Muscle layer of colon (tissue), 2 donors: ENCODE measurements around the gene GRK2.

Experiments
- H3K27ac ChIP-seq: one replicate; pipeline ENCODE4 v1.7.0; 2013; ENCODE audit warnings: low read depth, mild to moderate bottlenecking, low read length, moderate library complexity
- H3K27me3 ChIP-seq, 2 donors: one replicate each; pipeline ENCODE4 v1.7.0; 2013; ENCODE audit warnings: low read length in 2 of 2, mild to moderate bottlenecking in 2 of 2; ENCODE audit not compliant: insufficient read depth in 2 of 2, control insufficient read depth in 1 of 2
- H3K36me3 ChIP-seq: one replicate; pipeline ENCODE4 v1.7.0; 2013; ENCODE audit warnings: mild to moderate bottlenecking, low read length; ENCODE audit not compliant: insufficient read depth
- H3K4me1 ChIP-seq: one replicate; pipeline ENCODE4 v1.7.0; 2013; ENCODE audit warnings: mild to moderate bottlenecking, low read length; ENCODE audit not compliant: insufficient read depth
- H3K4me3 ChIP-seq, 2 donors: one replicate each; pipeline ENCODE4 v1.7.0; 2013; ENCODE audit warnings: low read length in 2 of 2, low read depth in 1 of 2, mild to moderate bottlenecking in 1 of 2, moderate library complexity in 1 of 2
- H3K9ac ChIP-seq: one replicate; pipeline ENCODE4 v1.7.0; 2013; ENCODE audit warnings: low read length
- H3K9me3 ChIP-seq: one replicate; pipeline ENCODE4 v1.7.0; 2013; ENCODE audit warnings: mild to moderate bottlenecking, low read length
- donor health status: abdominal sarcoma.
- donor health status: Adenocarcinoma of cecum.

The GRK2 gene

GRCh38 chr11:67242548-67242947 lies 23.7 kb upstream of the GRK2 start:
- Histone ChIP-seq H3K9ac (no peak overlapping the region), H3K4me3 (peak overlapping the region in 1 of 2 donors; percentile 16), H3K36me3 (peaks cover 43% of the 10 kb centered on the region), H3K9me3 (no peaks in the 10 kb centered on the region), H3K27me3 (no peaks in the 10 kb centered on the region), H3K4me1 (peaks cover 39% of the 10 kb centered on the region), H3K27ac (no peak overlapping the region)

- Histone ChIP-seq H3K36me3 (peaks cover 48% of the 10 kb centered on the region), H3K9ac (no peak overlapping the region), H3K9me3 (no peaks in the 10 kb centered on the region), H3K4me3 (no peak overlapping the region), H3K4me1 (peaks cover 39% of the 10 kb centered on the region), H3K27me3 (no peaks in the 10 kb centered on the region), H3K27ac (no peak overlapping the region)
Observed at GRCh38 chr11:67243051-67243450, 23.2 kb upstream of the GRK2 start.

DNA sequence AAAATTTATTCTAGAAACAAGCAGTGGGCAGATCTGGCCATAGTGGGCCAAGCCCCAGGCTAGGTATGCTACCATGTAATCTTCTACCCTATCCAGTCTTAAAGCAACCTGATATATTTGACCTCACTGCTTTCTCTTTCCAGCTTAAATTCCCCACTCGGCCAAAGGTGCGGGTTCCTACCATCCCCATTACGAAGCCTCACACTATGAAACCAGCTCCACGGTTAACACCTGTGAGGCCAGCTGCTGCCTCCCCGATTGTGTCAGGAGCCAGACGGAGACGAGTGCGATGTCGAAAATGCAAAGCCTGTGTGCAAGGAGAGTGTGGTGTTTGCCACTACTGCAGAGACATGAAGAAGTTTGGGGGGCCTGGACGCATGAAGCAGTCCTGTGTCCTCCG lies 21.2 kb upstream of the GRK2 start:
- no peak overlapping the region for H3K4me3 ChIP-seq
- no peaks in the 10 kb centered on the region for H3K9me3 ChIP-seq
- no peak overlapping the region for H3K27ac ChIP-seq
- H3K9ac ChIP-seq: no peak overlapping the region
- H3K36me3 ChIP-seq: peaks cover 68% of the 10 kb centered on the region
- peaks cover 23% of the 10 kb centered on the region for H3K4me1 ChIP-seq
- no peaks in the 10 kb centered on the region for H3K27me3 ChIP-seq

GRCh38 chr11:67247946-67248550 lies 18.2 kb upstream of the GRK2 start:
- Histone ChIP-seq H3K4me3 (no peak overlapping the region), H3K27me3 (no peaks in the 10 kb centered on the region), H3K27ac (no peak overlapping the region), H3K36me3 (peaks cover 93% of the 10 kb centered on the region), H3K9me3 (no peaks in the 10 kb centered on the region), H3K9ac (no peak overlapping the region), H3K4me1 (peaks cover 3% of the 10 kb centered on the region)

DNA sequence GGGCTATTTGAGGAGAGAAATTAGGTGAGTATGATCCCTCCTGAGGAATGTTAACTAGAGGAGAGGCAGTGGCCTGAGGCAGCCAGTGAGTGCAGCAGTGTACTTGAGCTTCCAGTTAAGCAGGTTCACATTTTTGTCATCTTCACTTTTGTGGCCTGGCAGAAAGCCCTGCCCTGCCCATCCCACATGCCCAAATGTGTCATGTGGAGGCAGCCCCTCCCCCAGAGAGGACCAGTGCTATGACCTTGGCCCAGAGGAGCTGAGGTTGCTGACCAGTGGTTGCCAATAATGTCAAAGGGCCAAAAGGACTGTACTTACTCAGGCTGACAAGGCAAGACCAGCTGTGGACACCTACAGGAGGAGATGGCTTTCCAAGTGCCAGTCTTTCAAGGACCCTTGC lies 17.6 kb upstream of the GRK2 start:
- Histone ChIP-seq H3K4me1 (no peaks in the 10 kb centered on the region), H3K4me3 (no peak overlapping the region), H3K36me3 (peaks cover 94% of the 10 kb centered on the region), H3K27ac (no peak overlapping the region), H3K9ac (no peak overlapping the region), H3K9me3 (no peaks in the 10 kb centered on the region), H3K27me3 (no peaks in the 10 kb centered on the region)

DNA sequence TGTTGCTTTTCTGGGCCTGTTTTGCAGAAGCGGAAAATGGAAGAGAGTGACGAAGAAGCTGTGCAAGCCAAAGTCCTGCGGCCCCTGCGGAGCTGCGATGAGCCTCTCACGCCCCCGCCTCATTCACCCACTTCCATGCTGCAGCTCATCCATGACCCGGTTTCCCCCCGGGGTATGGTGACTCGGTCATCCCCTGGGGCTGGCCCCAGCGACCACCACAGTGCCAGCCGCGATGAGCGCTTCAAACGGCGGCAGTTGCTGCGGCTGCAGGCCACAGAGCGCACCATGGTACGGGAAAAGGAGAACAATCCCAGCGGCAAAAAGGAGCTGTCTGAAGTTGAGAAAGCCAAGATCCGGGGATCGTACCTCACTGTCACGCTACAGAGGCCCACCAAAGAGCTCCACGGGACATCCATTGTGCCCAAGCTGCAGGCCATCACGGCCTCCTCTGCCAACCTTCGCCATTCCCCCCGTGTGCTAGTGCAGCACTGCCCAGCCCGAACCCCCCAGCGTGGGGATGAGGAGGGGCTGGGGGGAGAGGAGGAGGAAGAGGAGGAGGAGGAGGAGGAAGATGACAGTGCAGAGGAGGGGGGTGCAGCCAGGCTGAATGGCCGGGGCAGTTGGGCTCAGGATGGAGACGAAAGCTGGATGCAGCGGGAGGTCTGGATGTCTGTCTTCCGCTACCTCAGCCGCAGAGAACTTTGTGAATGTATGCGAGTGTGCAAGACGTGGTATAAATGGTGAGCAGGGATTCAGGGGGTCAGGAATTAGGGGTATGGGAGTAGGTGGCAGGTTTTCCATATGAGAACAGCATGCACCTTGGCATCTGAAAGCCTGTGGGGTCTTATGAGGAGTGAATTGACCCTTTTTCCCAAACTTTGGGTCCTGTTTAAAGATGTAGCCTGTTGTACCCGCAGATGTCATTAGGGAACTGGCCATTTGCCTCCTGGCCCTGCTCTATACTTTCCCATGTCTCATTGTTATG lies 15.9 kb upstream of the GRK2 start:
- Histone ChIP-seq H3K9me3 (no peaks in the 10 kb centered on the region), H3K4me3 (no peak overlapping the region), H3K36me3 (peaks cover 94% of the 10 kb centered on the region), H3K27ac (no peak overlapping the region), H3K9ac (no peak overlapping the region), H3K4me1 (no peaks in the 10 kb centered on the region), H3K27me3 (no peaks in the 10 kb centered on the region)

DNA sequence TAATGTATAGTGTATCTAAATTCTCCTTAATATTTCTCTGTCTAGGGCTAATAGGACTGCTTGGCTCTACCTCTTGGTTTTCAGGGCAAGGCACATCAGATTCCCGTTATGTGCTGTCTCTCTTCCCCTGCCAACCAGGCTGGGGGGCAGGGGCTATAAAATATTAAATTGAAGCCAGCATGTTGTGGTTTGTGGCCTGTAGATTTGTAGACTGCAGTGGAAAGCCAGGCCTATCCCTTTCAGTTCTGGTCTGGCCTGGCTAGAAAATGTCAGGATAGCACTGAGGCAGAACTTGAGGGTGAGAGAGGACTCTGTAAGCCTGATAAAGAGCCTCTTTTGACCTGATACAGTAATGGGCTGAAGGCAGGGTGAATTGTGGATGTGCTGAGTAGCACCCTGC lies 14.4 kb upstream of the GRK2 start:
- H3K4me1 ChIP-seq: no peaks in the 10 kb centered on the region
- H3K27ac ChIP-seq: no peak overlapping the region
- no peaks in the 10 kb centered on the region for H3K9me3 ChIP-seq
- no peak overlapping the region for H3K4me3 ChIP-seq
- peaks cover 94% of the 10 kb centered on the region for H3K36me3 ChIP-seq
- no peak overlapping the region for H3K9ac ChIP-seq
- H3K27me3 ChIP-seq: no peaks in the 10 kb centered on the region

GRCh38 chr11:67252831-67253239 lies 13.4 kb upstream of the GRK2 start:
- Histone ChIP-seq H3K4me3 (no peak overlapping the region), H3K4me1 (no peaks in the 10 kb centered on the region), H3K27ac (no peak overlapping the region), H3K9me3 (no peaks in the 10 kb centered on the region), H3K9ac (no peak overlapping the region), H3K36me3 (peaks cover 93% of the 10 kb centered on the region), H3K27me3 (no peaks in the 10 kb centered on the region)

DNA sequence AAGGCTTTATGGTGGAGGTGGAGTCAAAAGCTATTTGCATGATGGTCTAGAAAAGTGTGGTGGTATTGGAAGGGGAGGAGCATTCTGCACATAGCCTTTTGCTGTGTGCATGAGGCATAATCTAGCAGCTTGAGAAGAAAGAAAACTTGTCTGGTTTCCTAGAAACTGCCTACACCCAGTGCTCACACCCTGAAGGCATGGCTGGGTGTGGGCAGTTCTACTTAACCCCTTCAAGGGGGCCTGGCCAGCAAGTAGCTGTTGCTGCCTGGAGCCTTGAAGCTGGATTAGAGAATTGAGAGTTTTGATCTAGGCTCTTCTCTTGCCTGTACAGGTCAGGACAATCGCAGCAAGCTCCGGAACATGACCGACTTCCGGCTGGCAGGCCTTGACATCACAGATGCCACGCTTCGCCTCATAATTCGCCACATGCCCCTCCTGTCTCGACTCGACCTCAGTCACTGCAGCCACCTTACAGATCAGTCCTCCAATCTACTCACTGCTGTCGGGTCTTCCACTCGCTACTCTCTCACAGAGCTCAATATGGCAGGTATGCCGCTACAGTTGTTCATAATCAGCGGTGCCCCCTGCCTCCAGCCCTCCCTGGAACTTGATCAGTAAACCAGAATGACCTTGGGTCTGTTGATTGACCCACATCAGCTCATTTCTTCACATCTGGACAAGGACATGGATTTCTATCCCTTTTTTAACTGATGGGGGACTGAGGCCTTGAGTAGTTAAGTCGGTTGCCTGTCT lies 12.2 kb upstream of the GRK2 start:
- Histone ChIP-seq H3K4me3 (no peak overlapping the region), H3K36me3 (peaks cover 81% of the 10 kb centered on the region), H3K27me3 (no peaks in the 10 kb centered on the region), H3K9ac (no peak overlapping the region), H3K27ac (no peak overlapping the region), H3K4me1 (no peaks in the 10 kb centered on the region), H3K9me3 (no peaks in the 10 kb centered on the region)

- no peak overlapping the region for H3K27ac ChIP-seq
- H3K27me3 ChIP-seq: no peaks in the 10 kb centered on the region
- no peak overlapping the region for H3K9ac ChIP-seq
- peaks cover 74% of the 10 kb centered on the region for H3K36me3 ChIP-seq
- no peaks in the 10 kb centered on the region for H3K4me1 ChIP-seq
- H3K4me3 ChIP-seq: no peak overlapping the region
- no peaks in the 10 kb centered on the region for H3K9me3 ChIP-seq
Observed at GRCh38 chr11:67254798-67255197, 11.5 kb upstream of the GRK2 start.

DNA sequence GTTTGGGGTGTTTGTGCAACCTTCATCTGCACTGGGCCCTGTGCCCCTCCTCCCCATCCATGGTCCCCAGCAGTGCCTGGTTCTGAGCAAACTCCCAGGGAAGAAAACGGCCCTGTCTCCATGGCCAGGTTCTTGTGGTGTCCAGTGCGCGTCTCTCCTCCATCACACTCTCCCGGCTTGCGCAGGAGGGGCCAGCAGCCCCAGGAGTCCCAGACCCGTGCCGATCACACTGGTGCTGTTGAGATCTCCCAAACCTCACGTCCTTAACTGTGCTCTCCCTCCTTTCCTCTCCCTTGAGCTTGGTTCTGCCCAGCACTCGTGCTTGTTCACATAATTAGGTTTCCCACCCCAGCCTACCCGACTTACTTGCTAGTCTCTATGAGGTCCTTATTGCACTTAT lies 10.9 kb upstream of the GRK2 start:
- no peak overlapping the region for H3K9ac ChIP-seq
- H3K27me3 ChIP-seq: no peaks in the 10 kb centered on the region
- H3K4me1 ChIP-seq: no peaks in the 10 kb centered on the region
- peaks cover 68% of the 10 kb centered on the region for H3K36me3 ChIP-seq
- no peaks in the 10 kb centered on the region for H3K9me3 ChIP-seq
- no peak overlapping the region for H3K4me3 ChIP-seq
- no peak overlapping the region for H3K27ac ChIP-seq
